Measurements from ENCODE around the gene SLC35E1.

DNA sequence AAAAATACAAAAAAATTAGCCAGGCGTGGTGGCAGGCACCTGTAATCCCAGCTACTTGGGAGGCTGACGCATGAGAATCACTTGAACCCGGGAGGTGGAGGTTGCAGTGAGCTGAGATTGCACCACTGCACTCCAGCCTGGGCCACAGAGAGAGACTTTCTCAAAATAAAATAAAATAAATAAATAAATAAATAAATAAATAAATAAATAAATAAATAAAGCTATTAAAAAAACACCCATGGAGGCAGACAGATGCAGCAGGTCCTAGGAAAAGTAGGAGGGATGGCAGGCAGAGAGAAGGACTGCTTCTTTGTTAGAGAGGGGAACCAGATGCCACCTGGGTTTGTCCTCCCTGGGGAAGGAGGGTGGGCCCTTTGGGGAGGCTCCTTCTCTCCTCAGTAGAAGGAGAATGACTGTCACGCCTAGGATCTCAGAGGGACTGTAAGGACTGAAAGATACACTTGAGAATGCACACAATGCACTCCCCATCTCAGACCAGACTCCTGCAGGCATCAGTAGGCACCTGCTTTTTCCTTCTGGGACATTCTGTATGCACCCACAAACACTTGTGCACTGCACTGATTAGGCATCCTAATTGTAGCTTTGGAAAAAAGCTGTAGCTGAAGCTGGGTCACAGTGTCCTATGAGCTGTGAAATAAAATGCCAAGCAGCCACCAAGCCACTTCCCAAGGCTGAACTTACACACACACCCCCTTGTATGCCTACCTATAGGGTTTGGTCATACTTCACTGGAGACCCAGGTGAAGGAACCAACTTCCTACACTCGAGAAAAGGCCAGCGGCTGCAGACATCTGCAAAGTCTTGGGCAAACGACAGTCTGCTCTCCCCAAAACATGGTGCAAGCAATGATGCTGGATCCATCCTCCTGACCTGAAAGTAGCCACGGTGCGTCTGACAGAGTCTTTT lies 18.9 kb upstream of the SLC35E1 start:
- no peak for TF ChIP-seq POLR2AphosphoS5 (IDR thresholded peaks at IDR 0.05; ENCODE audit: low read depth, low read length)
- TF ChIP-seq TEAD4 (IDR thresholded peaks at IDR 0.05; ENCODE audit: borderline replicate concordance, insufficient read depth) = no peak
- TF ChIP-seq ELF1 (IDR thresholded peaks at IDR 0.05) = no peak
- TF ChIP-seq RFX5 (IDR thresholded peaks at IDR 0.05; ENCODE audit: low read length) = no peak
- TF ChIP-seq, protein P1, sequence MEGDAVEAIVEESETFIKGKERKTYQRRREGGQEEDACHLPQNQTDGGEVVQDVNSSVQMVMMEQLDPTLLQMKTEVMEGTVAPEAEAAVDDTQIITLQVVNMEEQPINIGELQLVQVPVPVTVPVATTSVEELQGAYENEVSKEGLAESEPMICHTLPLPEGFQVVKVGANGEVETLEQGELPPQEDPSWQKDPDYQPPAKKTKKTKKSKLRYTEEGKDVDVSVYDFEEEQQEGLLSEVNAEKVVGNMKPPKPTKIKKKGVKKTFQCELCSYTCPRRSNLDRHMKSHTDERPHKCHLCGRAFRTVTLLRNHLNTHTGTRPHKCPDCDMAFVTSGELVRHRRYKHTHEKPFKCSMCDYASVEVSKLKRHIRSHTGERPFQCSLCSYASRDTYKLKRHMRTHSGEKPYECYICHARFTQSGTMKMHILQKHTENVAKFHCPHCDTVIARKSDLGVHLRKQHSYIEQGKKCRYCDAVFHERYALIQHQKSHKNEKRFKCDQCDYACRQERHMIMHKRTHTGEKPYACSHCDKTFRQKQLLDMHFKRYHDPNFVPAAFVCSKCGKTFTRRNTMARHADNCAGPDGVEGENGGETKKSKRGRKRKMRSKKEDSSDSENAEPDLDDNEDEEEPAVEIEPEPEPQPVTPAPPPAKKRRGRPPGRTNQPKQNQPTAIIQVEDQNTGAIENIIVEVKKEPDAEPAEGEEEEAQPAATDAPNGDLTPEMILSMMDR (IDR thresholded peaks at IDR 0.05) = no peak
- TF ChIP-seq TCF12 (IDR thresholded peaks at IDR 0.05) = no peak
- TF ChIP-seq, protein P2, sequence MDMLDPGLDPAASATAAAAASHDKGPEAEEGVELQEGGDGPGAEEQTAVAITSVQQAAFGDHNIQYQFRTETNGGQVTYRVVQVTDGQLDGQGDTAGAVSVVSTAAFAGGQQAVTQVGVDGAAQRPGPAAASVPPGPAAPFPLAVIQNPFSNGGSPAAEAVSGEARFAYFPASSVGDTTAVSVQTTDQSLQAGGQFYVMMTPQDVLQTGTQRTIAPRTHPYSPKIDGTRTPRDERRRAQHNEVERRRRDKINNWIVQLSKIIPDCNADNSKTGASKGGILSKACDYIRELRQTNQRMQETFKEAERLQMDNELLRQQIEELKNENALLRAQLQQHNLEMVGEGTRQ (IDR thresholded peaks at IDR 0.05; ENCODE audit: borderline replicate concordance, low read depth, low read length) = no peak
- TF ChIP-seq MXI1 (IDR thresholded peaks at IDR 0.05; ENCODE audit: low read depth, low read length) = no peak
- TF ChIP-seq RXRA (IDR thresholded peaks at IDR 0.05; ENCODE audit: borderline replicate concordance, low read depth) = no peak
